GM19328 (cell line): Measurements from ENCODE around the gene PLA2G2C.

Source experiments
- ATAC-seq: cut with Tn5 transposase; IDR thresholded peaks from one replicate; pipeline ENCODE4 v1.9.1; 2021; ENCODE audit warnings: mild to moderate bottlenecking, moderate library complexity; ENCODE audit not compliant: unreplicated experiment

PLA2G2C gene

GRCh38 chr1:20184997-20185833 lies 1.1 kb downstream of the PLA2G2C start:
- no peak for ATAC-seq

GRCh38 chr1:20184481-20184900 lies 1.8 kb downstream of the PLA2G2C start:
- no peak for ATAC-seq

GRCh38 chr1:20183616-20184271 lies 2.6 kb downstream of the PLA2G2C start:
- no peak for ATAC-seq

GRCh38 chr1:20183035-20183434 lies 3.3 kb downstream of the PLA2G2C start:
- ATAC-seq, result no peak

- ATAC-seq, result no peak
Measured at GRCh38 chr1:20182415-20182814, 3.9 kb downstream of the PLA2G2C start.

DNA sequence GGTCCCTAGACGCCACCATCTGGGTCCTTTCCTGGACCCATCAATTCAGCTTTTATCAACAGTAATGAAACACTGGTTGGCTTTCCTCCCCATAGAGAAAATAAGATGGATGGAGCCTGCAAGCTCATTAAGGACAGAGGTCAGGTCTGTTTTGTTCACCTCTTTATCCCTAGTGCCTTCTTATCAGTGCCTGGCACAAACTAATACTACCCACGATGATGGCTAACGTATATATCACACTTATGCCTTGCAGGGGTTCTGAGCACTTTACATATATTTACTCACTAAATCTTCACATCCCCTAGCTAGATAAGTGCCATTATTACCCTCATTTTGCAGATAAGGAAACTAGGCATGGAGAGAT lies 5.5 kb downstream of the PLA2G2C start:
- no peak for ATAC-seq

DNA sequence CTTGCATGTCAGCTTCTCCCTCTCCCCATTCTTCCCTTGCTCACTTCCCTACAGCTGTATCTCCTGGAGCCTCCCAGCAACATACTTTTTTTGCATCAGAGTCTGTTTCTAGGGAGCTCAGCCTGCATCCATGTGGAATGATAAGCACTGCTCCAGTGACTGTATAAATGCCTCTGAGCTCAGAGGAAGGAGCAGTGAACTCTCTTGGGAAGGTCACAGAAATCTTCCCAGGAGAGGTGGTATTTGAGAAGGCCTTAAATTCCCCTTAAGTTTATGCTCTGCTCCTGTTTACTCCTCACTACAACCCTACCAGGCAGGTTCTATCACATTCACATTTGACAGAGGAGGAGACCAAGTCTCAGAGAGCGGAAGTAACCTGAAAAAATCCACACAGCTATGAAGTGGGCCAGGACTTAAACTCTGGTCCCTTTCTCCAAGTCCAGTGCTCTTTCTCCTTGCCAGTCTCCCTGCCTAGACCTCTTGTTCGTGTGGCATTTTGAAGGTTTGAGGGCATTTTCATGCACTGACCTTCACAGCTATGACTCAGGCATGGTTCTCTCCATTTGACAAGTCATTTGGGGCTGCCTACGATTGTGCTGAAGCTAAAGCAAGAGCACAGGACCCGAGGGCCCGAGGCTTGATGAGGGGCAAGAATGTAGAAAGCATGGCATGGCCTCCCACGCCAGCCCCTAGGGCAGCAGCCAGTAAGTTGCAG lies 6.0 kb downstream of the PLA2G2C start:
- ATAC-seq, result no peak

DNA sequence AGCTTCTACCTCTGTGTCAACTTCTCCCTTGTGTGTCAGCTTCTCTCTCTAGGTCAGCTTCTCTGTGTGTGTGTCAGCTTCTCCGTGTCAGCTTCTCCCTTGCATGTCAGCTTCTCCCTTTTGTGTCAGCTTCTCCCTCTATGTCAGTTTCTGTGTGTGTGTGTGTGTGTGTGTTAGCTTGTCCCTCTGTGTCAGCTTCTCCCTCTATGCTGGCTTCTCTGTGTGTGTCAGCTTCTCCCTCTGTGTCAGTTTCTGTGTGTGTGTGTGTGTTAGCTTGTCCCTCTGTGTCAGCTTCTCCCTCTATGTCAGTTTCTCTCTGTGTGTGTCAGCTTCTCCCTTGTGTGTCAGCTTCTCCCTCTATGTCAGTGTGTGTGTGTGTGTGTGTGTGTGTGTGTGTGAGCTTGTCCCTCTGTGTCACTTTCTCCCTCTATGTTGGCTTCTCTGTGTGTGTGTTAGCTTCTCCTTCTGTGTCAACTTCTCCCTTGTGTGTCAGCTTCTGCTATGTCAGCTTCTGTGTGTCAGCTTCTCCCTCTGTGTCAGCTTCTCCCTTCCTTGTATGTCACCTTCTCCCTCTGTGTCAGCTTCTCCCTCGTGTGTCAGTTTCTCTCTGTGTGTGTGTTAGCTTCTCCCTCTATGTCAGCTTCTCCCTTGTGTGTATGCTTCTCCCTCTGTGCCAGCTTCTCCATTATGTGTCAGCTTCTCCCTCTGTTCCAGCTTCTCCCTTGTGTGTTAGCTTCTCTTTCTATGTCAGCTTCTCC lies 6.8 kb downstream of the PLA2G2C start:
- no peak for ATAC-seq

- no peak for ATAC-seq
Measured at GRCh38 chr1:20178634-20179370, 7.5 kb downstream of the PLA2G2C start.

DNA sequence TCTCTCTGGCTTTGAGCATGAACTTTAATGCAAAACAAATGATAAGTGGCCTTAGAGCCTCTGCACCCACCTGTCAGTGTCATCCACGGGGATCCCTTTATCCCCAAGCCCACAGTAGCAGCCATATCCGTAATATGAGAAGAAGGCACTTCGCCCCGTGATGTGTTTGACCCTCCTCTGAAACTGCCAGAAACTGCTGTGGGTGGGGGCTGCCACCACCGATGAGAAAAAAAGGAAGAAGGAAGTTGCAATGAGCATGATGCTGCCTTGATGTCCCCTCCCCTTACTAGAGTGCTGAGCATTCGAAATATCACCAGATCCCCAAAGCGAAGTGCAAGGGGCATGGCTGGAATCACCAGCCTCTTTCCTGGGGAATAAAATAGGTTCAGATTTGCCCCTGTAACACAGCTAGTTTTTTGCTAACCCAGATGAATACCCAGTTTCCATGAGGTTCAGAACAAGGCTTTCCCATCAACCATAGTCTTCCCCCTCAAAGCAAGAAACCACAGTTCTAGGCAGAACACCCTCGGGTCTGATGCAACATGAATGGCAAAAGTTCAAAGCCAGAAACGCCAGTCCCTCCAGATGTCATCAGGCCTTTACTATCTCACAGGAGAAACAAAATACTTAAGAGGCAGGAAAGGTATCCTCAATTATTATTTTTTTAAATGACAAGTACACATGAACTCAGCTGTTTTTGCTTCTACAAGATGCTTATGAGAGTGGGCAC lies 11.2 kb downstream of the PLA2G2C start:
- no peak for ATAC-seq

DNA sequence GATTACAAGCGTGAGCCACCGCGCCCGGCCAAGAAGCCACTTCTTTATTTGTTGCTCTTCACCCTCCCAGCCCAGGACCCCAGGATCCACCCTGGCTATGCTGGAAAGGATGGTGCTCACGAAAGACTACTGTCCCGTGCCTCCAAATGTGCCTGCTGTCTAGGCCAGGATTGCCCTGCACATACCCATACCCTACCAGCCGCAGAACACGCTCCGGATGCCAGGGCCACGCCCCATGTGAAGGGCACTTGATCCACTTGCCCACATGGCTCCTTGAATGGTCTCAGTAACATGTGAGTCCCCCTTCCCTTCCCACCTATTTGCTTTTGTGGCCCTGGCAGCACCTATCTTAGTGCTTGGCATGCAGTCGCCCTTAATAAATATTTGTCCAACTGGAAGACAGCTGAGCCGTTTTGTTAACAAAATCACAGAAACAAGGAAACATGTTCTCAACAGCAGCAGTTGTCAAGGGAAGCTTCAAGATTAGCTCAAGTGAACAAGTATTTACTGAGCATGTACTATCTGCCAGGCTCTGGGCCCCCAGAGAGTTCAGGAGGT lies 14.2 kb downstream of the PLA2G2C start:
- ATAC-seq, result no peak

DNA sequence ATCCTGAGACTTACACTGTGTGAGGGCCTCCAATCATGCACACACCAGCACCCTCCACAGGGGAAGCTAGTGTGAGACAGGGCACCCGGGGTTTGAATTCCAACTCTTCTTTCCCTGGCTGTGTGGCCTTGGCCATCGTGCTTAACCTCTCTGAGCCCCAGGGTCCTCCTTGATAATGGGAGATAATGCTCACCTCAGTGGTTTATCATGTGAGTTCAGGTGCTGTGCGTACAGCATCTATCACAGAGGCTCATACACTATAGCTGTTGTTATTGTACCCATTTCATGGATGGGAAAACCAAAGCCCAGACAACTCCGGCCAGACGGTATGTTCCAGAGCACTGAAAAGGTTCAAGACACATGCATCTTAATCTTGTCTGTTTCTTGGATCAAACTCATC lies 16.4 kb downstream of the PLA2G2C start:
- ATAC-seq, result no peak

DNA sequence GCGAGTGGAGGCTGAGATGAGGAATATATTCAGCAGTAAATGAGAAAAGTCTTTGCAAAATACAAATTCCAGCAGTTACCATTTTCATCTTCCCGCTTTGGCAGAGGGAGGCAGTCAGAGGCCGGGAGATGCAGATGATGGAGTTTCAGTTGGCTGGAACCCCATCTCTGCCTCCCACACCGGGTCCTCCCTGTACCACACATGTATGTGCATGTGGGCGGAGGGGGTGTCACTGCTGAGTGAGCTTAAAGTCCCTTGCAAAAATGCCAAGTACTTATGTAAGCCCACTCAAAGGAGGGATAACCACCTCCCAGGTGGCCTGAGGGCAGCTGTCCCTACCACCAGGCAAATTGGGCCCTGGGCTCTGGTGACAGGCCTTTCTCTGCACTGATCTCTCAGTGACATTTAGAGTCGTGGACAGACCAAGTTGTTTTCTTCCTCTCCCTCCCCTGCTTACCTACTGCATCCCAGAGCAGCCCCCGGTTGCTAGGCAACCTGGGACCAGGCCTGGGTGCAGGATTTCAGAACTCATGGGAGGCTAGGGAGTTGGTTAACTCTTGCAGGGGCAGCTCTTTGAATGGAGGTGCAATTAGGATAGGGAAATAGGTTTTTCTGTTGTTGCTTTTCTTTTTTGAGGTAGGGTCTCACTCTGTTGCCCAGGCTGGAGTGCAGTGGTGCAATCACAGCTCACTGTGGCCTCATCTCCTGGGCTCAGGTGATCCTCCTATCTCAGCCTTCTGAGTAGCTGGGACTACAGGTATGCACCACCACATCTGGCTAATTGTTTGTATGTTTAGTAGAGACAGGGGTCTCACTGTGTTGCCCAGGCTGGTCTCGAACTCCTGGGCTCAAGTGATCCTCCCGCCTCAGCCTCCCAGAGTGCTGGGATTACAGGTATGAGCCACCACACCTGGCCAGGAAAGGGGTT lies 17.5 kb downstream of the PLA2G2C start:
- ATAC-seq, result no peak

DNA sequence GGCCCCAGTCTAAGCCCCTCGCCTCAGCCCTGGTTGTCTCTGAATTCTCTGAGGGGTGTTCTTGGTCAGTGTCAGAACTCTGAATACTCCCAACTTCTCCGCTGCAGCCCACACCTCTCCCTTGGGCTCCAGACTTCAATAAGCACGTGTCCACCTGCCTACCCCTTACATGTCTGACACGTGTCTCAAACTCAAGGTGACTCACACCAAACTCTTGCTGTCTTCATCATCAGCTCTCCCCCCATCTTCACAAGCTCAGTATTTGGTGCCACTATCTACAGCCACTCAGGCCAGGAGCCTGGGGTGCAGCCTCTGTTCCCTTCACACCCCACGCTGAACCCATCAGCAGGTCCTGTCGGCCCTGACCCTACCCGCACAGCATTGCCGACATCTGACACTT lies 19.2 kb downstream of the PLA2G2C start:
- ATAC-seq, result no peak

GRCh38 chr1:20166051-20166450 lies 20.3 kb downstream of the PLA2G2C start:
- ATAC-seq, result no peak

DNA sequence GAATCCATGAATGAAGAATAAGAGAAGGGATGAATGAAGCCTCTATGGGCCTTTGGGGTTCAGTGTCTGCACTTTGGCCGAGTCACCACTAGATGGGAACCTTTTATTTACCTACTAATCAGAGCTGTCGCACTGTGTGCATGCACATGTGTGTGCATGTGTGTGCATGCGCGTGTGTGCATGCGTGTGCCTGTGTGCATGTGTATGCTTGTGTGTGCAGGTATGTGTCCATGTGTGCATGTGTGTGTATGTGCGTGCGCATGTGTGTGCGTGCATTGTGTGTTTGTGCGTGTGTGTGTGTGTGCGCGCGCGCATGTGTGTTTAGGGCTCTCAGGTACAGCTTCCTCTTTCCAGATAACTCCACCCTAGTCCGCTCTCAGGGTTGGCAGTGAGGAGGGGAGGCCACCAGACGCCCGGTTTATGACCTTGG lies 20.8 kb downstream of the PLA2G2C start:
- no peak for ATAC-seq

- no peak for ATAC-seq
Measured at GRCh38 chr1:20164694-20165202, 21.6 kb downstream of the PLA2G2C start.

- ATAC-seq, result no peak
Measured at GRCh38 chr1:20160034-20160433, 26.3 kb downstream of the PLA2G2C start.
